NB4 (cell line): ENCODE results near the gene SEMA6D.

Source experiments
- DNase-seq: peaks from one replicate; pipeline ENCODE4 v3.0.0; 2010; ENCODE audit warnings: low read depth
- H3K4me3 ChIP-seq: one replicate; pipeline ENCODE4 v1.5.1; 2011; ENCODE audit warnings: mild to moderate bottlenecking, low read depth, low read length, moderate library complexity
- MAX ChIP-seq: IDR thresholded peaks from 2 replicates; pipeline ENCODE4 v1.6.1; 2011; ENCODE audit warnings: low read depth, low read length
- MYC ChIP-seq: IDR thresholded peaks from 2 replicates; pipeline ENCODE4 v1.6.1; 2011; ENCODE audit warnings: low read depth, low read length
- POLR2A ChIP-seq: IDR thresholded peaks from 2 replicates; pipeline ENCODE4 v1.6.1; 2011; ENCODE audit warnings: mild to moderate bottlenecking; ENCODE audit not compliant: insufficient read length; ENCODE audit errors: extremely low read depth
- TF ChIP-seq, protein P1 (sequence below): IDR thresholded peaks from one replicate; pipeline ENCODE4 v1.5.1; 2012; ENCODE audit warnings: low read depth, low read length

Gene SEMA6D

GRCh38 chr15:47755941-47756340, 38.6 kb downstream of the SEMA6D start:
- TF ChIP-seq, protein P1, sequence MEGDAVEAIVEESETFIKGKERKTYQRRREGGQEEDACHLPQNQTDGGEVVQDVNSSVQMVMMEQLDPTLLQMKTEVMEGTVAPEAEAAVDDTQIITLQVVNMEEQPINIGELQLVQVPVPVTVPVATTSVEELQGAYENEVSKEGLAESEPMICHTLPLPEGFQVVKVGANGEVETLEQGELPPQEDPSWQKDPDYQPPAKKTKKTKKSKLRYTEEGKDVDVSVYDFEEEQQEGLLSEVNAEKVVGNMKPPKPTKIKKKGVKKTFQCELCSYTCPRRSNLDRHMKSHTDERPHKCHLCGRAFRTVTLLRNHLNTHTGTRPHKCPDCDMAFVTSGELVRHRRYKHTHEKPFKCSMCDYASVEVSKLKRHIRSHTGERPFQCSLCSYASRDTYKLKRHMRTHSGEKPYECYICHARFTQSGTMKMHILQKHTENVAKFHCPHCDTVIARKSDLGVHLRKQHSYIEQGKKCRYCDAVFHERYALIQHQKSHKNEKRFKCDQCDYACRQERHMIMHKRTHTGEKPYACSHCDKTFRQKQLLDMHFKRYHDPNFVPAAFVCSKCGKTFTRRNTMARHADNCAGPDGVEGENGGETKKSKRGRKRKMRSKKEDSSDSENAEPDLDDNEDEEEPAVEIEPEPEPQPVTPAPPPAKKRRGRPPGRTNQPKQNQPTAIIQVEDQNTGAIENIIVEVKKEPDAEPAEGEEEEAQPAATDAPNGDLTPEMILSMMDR, result no peak
- TF ChIP-seq MYC (no peak), MAX (no peak), POLR2A (no peak)
- no peak for DNase-seq
- H3K4me3 ChIP-seq, result no peak overlapping the region

DNA sequence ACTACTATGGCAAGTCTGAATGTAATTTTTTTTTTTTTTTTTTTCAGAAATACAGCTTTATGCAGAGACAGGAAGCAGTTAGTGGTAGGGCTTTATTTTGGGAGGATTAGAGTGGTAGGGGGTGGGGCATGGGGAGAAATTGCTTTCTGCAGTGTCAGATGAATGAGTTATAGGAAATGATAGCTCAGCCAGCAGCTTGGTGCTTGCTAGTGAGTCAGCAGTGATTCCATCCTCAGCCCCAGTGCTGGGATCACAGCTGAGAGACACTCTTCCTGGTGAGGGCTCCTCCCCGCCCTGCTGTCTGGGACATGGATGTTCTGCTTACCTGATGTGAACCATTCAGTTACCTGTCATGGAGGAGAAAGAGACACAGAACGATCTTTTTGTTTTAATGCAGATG, 39.6 kb downstream of the SEMA6D start:
- no peak for DNase-seq
- TF ChIP-seq MYC (no peak), POLR2A (no peak), MAX (no peak)
- TF ChIP-seq, protein P1, result no peak
- no peak overlapping the region for H3K4me3 ChIP-seq

GRCh38 chr15:47757331-47757730, 40.0 kb downstream of the SEMA6D start:
- H3K4me3 ChIP-seq, result no peak overlapping the region
- TF ChIP-seq MAX, result no peak
- TF ChIP-seq, protein P1, result no peak
- TF ChIP-seq MYC, result no peak
- TF ChIP-seq POLR2A, result no peak
- DNase-seq, result no peak

- TF ChIP-seq MYC (no peak), POLR2A (no peak), MAX (no peak)
- TF ChIP-seq, protein P1, result no peak
- DNase-seq, result no peak
Measured at GRCh38 chr15:47762621-47763020, 45.3 kb downstream of the SEMA6D start.

GRCh38 chr15:47764666-47765065, 47.4 kb downstream of the SEMA6D start:
- TF ChIP-seq MYC (no peak), MAX (no peak), POLR2A (no peak)
- TF ChIP-seq, protein P1, result no peak
- DNase-seq, result no peak
- H3K4me3 ChIP-seq, result no peak overlapping the region

More at GRCh38 chr15:47762621-47763020, 45.3 kb downstream of the SEMA6D start:
- H3K4me3 ChIP-seq, result no peak overlapping the region

DNA sequence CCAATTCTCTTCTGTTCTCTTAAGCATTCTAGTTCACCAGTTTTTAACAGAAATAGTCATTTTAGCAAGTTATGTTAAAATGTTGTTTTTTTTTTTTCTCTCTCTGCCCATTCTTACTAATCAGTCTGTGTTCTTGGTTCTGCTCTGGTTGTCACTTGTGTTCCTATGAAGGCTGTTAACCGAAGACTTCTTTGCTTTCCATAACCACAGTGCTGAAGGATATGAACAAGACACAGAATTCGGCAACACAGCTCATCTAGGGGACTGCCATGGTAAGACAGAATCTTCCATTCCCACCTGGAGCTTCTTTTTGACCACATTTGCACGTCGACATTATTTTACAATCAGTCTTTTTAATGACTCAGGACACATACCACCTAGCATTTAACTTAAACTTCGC, 49.1 kb downstream of the SEMA6D start:
- no peak for DNase-seq
- H3K4me3 ChIP-seq, result no peak overlapping the region
- TF ChIP-seq, protein P1, result no peak
- TF ChIP-seq MYC (no peak), POLR2A (no peak), MAX (no peak)
